SH-SY5Y (cell line): ENCODE measurements around the gene NEK7.

Experiments used
- GATA2 ChIP-seq: IDR thresholded peaks from 2 replicates; pipeline ENCODE4 v1.6.1; 2011; ENCODE audit warnings: mild to moderate bottlenecking, low read depth, low read length
- GATA3 ChIP-seq: IDR thresholded peaks from 2 replicates; pipeline ENCODE4 v1.6.1; 2011; ENCODE audit warnings: low read depth, mild to moderate bottlenecking, low read length, moderate library complexity

- TF ChIP-seq GATA2 (no peak), GATA3 (no peak)
These were observed 38.7 kb upstream of the NEK7 start for GRCh38 chr1:198118134-198118533.
